K562 treated with DMSO at 1 percent for 48 hours (cell line): ENCODE data around the gene UCHL1. TPM values are rescaled to one million over a fixed set of nuclear protein-coding genes. Genes with fewer than 3 reads are reported as not detected.

Experiments
- total RNA-seq: library from RNA; unstranded; fragments of 300-600 nt; gene quantifications from 2 replicates; pipeline ENCODE4 v1.2.3, GENCODE V29; 2022; ENCODE audit warnings: low replicate concordance; ENCODE audit errors: extremely low read depth

The UCHL1 gene
- total RNA-seq: not detected in 2 replicates

GRCh38 chr4:41256740-41257256 is at the start of gene UCHL1:
Gene UCHL1, plus strand, starts transcription at chr4:41256928. Its CDS starts 49 bp downstream, at chr4:41256977.

GRCh38 chr4:41214136-41214824 is 42.4 kb upstream of the UCHL1 start, which contains the start of gene APBB2:
Gene APBB2, minus strand, starts transcription at chr4:41214542. Its CDS starts 181,288 bp downstream, at chr4:41033254.

Other genes with a start within 250 kb of the UCHL1 start
- not detected in 2 replicates for gene APBB2, start 42.4 kb upstream of the UCHL1 start, total RNA-seq